Endothelial cell of umbilical vein (primary cell): Measurements from ENCODE around the gene CALCOCO1.

Experiments used
- EZH2 ChIP-seq: IDR thresholded peaks from 2 replicates; pipeline ENCODE4 v1.6.1; 2012; ENCODE audit warnings: borderline replicate concordance, low read depth, mild to moderate bottlenecking, moderate library complexity, low read length, inconsistent platforms; ENCODE audit not compliant: severe bottlenecking
- JUN ChIP-seq: IDR thresholded peaks from 2 replicates; pipeline ENCODE4 v1.6.1; 2011; ENCODE audit warnings: borderline replicate concordance, low read depth; ENCODE audit not compliant: insufficient read length, insufficient read depth
- TF ChIP-seq, protein P1 (sequence below), 2 donors: IDR thresholded peaks; 1 replicate in 1 of 2; 2 replicates in 1 of 2; pipeline ENCODE4 v1.5.1; 2011; ENCODE audit warnings: low read length in 2 of 2, mild to moderate bottlenecking in 2 of 2, moderate library complexity in 2 of 2, control low read depth in 1 of 2, inconsistent platforms in 1 of 2, low read depth in 1 of 2; ENCODE audit not compliant: insufficient read depth in 1 of 2; ENCODE audit errors: extremely low read depth in 1 of 2

DNA sequence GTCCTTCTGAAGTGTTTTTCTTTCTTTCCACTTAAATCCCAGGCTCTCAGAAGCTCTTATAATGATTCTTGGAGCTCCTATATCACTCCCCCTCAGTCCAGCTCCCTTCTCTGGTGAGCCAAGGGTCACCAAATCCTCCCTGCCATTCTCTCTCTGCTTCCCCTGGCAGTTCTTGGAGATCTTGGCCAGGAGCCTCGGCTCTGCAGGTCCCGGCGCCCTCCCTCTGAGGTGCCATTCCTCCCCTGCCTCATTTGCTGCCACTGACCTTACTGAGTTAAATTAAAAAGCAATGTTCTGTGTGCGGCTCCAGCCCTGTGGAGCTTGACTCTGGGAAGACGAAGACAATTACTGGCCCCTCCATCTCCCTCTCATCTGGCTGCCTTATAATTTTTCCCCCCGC, 17.5 kb upstream of the CALCOCO1 start:
- TF ChIP-seq EZH2, result peak; percentile 28
- TF ChIP-seq, protein P1, sequence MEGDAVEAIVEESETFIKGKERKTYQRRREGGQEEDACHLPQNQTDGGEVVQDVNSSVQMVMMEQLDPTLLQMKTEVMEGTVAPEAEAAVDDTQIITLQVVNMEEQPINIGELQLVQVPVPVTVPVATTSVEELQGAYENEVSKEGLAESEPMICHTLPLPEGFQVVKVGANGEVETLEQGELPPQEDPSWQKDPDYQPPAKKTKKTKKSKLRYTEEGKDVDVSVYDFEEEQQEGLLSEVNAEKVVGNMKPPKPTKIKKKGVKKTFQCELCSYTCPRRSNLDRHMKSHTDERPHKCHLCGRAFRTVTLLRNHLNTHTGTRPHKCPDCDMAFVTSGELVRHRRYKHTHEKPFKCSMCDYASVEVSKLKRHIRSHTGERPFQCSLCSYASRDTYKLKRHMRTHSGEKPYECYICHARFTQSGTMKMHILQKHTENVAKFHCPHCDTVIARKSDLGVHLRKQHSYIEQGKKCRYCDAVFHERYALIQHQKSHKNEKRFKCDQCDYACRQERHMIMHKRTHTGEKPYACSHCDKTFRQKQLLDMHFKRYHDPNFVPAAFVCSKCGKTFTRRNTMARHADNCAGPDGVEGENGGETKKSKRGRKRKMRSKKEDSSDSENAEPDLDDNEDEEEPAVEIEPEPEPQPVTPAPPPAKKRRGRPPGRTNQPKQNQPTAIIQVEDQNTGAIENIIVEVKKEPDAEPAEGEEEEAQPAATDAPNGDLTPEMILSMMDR (IDR thresholded peaks at IDR 0.05; ENCODE audit: extremely low read depth in 1 of 2, insufficient read depth in 1 of 2, low read depth in 1 of 2, low read length in 2 of 2), result no peak
- no peak for TF ChIP-seq JUN
